ENCODE results near the gene ZNF212.

DNA sequence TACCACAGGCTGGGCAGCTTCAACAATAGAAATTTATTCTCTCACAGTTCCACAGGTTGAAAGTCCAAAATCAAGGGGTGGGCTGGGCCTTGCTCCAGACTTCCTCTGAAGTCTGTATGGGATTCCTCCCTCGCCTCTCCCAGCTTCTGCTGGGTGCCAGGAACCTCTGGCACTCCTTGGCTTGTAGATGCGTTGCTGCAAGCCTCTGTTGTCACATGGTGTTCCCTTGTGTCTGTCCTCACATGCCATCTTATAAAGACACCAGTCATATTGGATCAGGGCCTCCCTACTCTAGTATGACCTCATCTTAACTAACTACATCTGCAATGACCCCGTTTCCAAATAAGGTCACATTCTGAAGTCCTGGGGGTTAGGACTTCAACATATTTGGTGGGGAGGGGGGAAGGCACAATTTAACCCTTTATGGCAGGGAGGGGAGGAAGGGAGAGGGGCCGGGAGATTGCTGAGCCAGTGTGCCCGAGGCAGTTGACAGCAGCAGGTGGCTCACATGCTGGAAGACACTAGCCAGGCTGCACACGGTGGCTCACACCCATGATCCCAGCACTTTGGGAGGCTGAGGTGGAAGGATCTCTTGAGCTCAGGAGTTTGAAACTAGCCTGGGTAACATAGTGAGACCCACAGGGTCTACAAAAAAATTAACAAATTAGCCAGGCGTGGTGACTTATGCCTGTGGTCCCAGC is 25.3 kb upstream of the ZNF212 start:
- no peak for TF ChIP-seq CTCF (tag by site-specific recombination; IDR thresholded peaks at IDR 0.05)
- no peak for TF ChIP-seq YY1 (tag by site-specific recombination; IDR thresholded peaks at IDR 0.05)
- no peak for TF ChIP-seq FEZF1 (tag by site-specific recombination; IDR thresholded peaks at IDR 0.05)
- TF ChIP-seq ZBTB21 (tag by site-specific recombination; IDR thresholded peaks at IDR 0.05) = no peak

Measured in HEK293 (cell line).